IPS-11a (cell line): Measurements from ENCODE around the gene UBA6.
"Not testable (repeated sequence)": the region's sequence is repeated elsewhere in the genome, so short reads cannot be mapped to it uniquely, and the experiment has no call there.

ENCODE experiments used
- H3K4me3 ChIP-seq: one replicate; pipeline ENCODE4 v1.5.1; 2013; ENCODE audit warnings: low read depth, low read length, control low read depth

Gene UBA6

GRCh38 chr4:67700738-67701516 lies at the start of gene UBA6:
TSS of gene UBA6 (minus strand) at chr4:67701155. CDS start at chr4:67701119, 36 bp downstream.
- peak within 1 kb of the TSS; percentile 85 for H3K4me3 ChIP-seq

DNA sequence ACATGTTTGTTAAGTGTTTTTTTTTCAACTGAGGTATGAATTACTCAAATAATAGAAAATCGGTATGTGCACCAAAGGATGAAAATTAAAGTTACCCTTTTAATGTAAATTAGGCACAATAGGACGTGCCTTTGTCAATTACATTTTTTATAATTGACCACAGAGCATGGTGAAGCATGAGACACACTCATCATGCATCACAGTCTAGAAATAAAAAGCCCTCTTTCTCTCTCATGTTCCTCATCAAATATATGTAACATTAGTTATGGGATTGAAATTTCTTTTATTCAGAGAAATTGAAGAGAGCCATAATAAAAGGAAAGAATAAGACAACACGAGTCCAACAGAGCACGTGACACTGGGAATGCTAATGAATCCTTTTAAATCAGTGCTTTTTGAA lies 49.7 kb upstream of the UBA6 start:
- H3K4me3 ChIP-seq, result no peak overlapping the region

DNA sequence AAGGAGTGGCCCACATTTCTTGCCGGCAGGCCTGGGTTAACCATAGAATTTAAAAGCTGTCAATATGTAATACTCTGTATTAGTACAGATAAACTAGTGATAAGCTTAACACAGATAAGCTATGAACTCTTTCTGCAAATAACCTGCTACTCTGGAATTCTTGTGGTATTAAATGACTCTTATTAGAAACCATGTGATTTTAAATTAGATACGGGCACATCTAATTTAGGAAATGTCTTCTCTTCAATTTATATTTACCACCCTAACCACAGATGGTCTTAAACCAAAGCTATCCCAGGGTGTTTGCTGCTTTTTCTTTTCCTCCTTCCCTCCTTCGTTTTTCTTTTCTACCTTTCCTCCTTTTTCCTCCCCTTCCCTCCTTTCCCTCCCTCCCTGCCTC lies 48.3 kb upstream of the UBA6 start:
- H3K4me3 ChIP-seq, result no peak overlapping the region

DNA sequence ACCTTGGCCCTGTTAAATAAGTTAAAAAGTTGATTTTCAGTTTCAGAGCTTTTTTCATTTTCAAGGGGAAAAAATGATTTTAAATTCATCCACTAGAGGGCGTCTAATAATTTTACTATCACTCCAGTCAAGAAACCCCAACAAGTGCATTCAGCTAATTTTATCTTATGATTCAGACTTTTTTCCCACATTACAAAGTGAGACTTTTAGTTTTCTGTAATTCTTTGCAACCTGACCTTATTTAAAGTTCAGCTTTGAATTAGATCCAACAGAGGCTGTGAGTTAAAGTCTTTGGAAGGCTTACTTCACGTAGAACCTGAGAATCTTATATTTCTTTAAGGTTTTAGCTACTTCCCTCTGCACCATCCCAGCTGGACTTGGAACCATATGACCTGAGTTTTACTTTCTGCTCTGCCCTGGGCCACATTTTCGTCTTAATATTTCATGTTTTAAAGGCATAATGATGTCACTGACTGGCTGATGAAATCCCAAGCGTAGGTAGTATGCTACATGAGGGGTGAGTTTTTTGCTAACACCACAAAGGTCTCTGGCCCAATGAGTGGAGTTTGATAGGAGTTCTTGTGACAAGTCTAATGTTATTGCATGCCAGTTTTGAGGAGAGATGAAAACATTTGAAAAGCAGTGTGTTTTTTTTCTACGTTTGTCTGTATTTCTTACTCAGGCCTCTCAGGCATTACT lies 46.0 kb upstream of the UBA6 start:
- no peak overlapping the region for H3K4me3 ChIP-seq

GRCh38 chr4:67744561-67745283 lies 43.8 kb upstream of the UBA6 start:
- no peak overlapping the region for H3K4me3 ChIP-seq

GRCh38 chr4:67743194-67743593 lies 42.2 kb upstream of the UBA6 start:
- H3K4me3 ChIP-seq, result no peak overlapping the region

GRCh38 chr4:67736262-67736661 lies 35.3 kb upstream of the UBA6 start:
- H3K4me3 ChIP-seq, result no peak overlapping the region

GRCh38 chr4:67735325-67735724 lies 34.4 kb upstream of the UBA6 start:
- H3K4me3 ChIP-seq, result no peak overlapping the region

DNA sequence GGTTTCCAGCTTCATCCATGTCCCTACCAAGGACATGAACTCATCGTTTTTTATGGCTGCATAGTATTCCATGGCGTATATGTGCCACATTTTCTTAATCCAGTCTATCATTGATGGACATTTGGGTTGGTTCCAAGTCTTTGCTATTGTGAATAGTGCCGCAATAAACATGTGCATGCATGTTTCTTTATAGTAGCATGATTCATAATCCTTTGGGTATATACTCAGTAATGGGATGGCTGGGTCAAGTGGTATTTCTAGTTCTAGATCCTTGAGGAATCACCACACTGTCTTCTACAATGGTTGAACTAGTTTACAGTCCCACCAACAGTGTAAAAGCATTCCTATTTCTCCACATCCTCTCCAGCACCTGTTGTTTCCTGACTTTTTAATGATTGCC lies 29.6 kb upstream of the UBA6 start:
- not testable (repeated sequence) for H3K4me3 ChIP-seq

DNA sequence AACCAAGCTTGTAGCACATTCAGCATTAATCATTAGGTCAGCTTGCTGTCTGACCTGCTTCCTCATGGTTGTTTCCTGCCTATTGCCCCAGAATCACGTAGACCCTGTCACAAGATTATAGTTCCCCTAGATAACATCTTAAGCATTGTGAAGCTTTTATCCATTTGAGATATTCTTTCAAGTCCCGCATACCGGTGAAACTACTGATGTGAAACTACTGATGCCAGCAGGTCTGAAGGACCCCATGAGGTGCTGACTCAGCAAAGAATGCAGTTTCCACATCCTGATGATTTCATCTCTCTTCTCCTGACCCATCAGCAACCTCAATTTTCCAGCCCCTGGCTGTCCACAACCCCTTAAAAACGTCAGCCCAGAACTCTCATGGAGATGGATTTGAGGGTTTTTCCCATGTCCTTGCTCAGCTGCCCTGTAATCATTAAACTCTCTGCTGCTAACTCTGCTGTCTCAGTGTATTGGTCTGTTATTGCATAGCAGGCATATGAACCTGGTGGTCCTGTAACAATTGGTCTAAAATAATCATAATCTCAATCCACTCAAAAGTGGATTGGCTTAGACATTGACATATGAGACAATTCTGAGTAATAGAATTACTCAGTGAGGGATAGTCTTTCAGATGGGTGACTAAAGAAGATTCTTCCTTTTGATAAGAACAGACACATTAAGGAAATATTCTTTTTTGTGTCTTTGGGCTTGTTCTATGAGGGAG lies 26.3 kb upstream of the UBA6 start:
- H3K4me3 ChIP-seq, result no peak overlapping the region

DNA sequence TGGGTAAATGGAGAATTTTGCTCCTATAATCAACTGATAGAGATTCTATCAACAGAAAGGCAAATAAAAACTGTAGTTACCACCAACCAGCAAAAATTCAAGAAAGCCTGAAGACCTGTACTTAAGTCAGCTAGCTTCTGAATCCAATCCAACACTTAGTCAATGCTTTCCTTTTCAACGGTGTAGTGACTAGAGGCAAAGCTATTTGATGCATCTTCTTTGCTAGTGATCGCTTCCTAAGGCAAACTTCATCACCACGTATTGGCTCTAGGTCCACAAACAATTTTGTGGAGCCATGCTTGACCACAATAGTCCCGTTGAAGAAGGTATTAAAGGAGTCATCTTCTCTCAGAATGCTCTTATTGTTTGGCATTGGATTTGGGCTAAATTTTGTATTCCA lies 25.0 kb upstream of the UBA6 start:
- no peak overlapping the region for H3K4me3 ChIP-seq

- no peak overlapping the region for H3K4me3 ChIP-seq
These were observed 24.2 kb upstream of the UBA6 start for GRCh38 chr4:67725132-67725531.

DNA sequence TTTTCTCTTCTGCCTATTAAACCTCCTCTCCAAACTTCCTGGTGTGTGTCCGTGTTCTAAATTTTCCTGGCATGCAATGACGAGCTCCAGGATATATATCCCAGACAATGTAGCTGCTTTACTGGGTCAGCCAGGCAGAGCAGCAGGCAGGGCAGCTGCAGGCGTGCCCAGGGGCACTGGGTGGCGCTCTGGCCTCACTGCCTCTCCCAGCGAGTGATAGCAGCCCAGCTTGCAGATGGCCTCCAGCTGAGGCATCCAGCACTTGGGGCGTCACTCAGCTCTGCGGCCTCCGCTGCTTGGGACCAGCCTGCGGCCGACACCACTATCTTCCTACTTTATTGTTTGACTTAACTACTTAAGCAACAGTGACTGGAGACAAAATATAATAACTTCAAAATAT lies 23.0 kb upstream of the UBA6 start:
- H3K4me3 ChIP-seq, result no peak overlapping the region

GRCh38 chr4:67723341-67723740 lies 22.4 kb upstream of the UBA6 start:
- no peak overlapping the region for H3K4me3 ChIP-seq

DNA sequence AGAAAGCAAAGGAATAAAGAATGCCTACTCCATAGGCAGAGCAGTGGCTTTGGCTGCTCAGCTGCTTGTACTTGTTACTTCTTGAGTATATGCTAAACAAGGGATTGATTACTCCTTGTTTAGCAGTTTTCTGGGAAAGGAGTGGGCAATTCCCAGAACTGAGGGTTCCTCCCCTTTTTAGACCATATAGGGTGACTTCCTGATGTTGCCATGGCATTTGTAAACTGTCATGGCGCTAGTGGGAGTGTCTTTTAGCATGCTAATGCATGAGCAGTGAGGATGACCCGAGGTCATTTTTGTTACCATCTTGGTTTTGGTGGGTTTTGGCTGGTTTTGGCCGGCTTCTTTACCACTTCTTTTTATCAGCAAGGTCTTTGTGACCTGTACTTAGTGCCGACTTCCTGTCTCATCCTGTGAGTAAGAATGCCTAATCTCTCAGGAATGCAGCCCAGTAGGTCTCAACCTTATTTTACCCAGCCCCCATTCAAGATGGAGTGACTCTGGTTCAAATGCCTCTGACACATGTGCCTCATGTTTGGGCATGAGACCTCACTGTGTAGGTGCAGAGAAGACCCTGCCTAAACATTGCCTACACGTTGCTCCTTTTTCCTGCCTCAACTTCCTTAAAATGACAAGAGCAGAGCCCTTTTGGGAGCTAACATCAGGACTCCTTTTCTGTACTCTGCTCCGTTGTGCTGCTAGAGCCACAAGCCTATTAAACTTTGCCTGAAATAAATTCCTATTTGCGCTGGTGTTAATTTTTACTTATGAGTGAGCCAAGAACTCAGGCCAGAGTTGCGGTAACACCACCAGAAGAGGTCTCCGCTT lies 21.0 kb upstream of the UBA6 start:
- H3K4me3 ChIP-seq, result no peak overlapping the region

DNA sequence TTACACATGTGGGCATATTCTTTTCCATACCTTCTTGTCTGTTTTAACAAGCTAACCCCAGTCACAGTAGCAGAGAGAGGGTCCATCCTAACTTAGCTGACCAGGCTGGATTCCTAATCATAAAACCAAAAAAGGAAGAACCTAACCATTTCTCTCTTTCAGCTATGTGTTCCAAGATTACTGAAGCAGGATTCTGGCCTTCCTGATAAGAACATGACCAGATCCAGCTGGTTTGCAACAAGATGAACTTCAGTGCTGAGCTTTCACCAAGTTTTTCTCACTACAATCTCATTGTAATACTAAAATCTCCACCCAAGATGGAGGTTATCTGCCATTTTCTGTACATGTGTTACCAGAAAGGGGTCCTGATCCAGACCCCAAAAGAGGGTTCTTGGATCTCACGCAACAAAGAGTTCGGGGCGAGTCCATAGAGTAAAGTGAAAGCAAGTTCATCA lies 20.4 kb upstream of the UBA6 start:
- no peak overlapping the region for H3K4me3 ChIP-seq

GRCh38 chr4:67719953-67720617 lies 19.1 kb upstream of the UBA6 start:
- no peak overlapping the region for H3K4me3 ChIP-seq

GRCh38 chr4:67718848-67719247 lies 17.9 kb upstream of the UBA6 start:
- H3K4me3 ChIP-seq, result no peak overlapping the region

GRCh38 chr4:67717586-67717985 lies 16.6 kb upstream of the UBA6 start:
- H3K4me3 ChIP-seq, result no peak overlapping the region

DNA sequence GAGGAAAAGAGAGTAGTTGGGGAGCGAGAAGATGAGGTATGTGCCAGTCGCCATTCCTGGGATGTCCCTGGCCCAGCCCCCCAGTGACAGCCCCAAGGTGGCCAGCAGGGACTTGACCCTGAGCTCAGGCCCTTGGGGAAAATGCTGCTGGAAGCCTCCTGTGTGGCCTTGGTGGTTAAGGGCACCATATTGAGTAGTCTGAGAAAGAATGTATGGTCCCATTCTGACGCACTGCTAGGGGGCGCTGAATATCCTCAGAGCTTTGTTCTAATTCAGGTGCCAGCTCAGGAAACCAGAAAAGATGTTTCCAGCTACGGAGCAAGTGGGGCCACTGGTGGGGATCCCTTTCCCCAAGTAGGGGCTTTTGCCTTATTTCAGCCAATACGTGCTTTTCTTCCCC lies 14.0 kb upstream of the UBA6 start:
- H3K4me3 ChIP-seq, result no peak overlapping the region
